NCI-H774 (cell line): ENCODE measurements around the gene CLHC1.
"Not testable (repeated sequence)": the region's sequence is repeated elsewhere in the genome, so short reads cannot be mapped to it uniquely, and the experiment has no call there.

Source experiments
- DNase-seq: peaks from one replicate; lab custom pipeline; 2025; lab: John Stamatoyannopoulos, UW

Gene CLHC1

GRCh38 chr2:55232084-55232862, at the start of gene CLHC1, which contains the start of gene RPS27A:
CLHC1 (minus strand) TSS chr2:55232293; CDS start chr2:55222411, 9,882 bp downstream.
RPS27A (plus strand) TSS chr2:55232688; CDS start chr2:55232825, 137 bp downstream.
- peak; percentile 94 for DNase-seq

- not testable (repeated sequence) for DNase-seq
These were observed 48.9 kb upstream of the CLHC1 start for GRCh38 chr2:55280851-55281546.

GRCh38 chr2:55279859-55280424, 47.8 kb upstream of the CLHC1 start:
- not testable (repeated sequence) for DNase-seq

- DNase-seq, result not testable (repeated sequence)
These were observed 47.2 kb upstream of the CLHC1 start for GRCh38 chr2:55279214-55279835.

- DNase-seq, result no peak
These were observed 45.2 kb upstream of the CLHC1 start for GRCh38 chr2:55277310-55277709.

- not testable (repeated sequence) for DNase-seq
These were observed 42.3 kb upstream of the CLHC1 start for GRCh38 chr2:55274346-55274745.

GRCh38 chr2:55269645-55269990, 37.5 kb upstream of the CLHC1 start:
- DNase-seq, result no peak

- peak; percentile 95 for DNase-seq
These were observed 37.0 kb upstream of the CLHC1 start, which contains the start of gene MTIF2 for GRCh38 chr2:55268907-55269644. MTIF2 (minus strand) TSS chr2:55269231; CDS start chr2:55263858, 5,373 bp downstream.

- DNase-seq, result no peak
These were observed 36.3 kb upstream of the CLHC1 start for GRCh38 chr2:55268288-55268906.

GRCh38 chr2:55259586-55259985, 27.5 kb upstream of the CLHC1 start:
- not testable (repeated sequence) for DNase-seq

GRCh38 chr2:55252832-55253231, 20.7 kb upstream of the CLHC1 start:
- no peak for DNase-seq

- DNase-seq, result no peak
These were observed 14.9 kb upstream of the CLHC1 start for GRCh38 chr2:55247025-55247424.

GRCh38 chr2:55245411-55245810, 13.3 kb upstream of the CLHC1 start:
- no peak for DNase-seq

- DNase-seq, result no peak
These were observed 10.5 kb upstream of the CLHC1 start for GRCh38 chr2:55242617-55243016.

- not testable (repeated sequence) for DNase-seq
These were observed 9.5 kb upstream of the CLHC1 start for GRCh38 chr2:55241582-55241981.

- DNase-seq, result peak; percentile 15
These were observed 7.6 kb upstream of the CLHC1 start for GRCh38 chr2:55239656-55240222.

GRCh38 chr2:55236992-55237543, 5.0 kb upstream of the CLHC1 start:
- DNase-seq, result no peak

- no peak for DNase-seq
These were observed 3.8 kb upstream of the CLHC1 start for GRCh38 chr2:55235724-55236538.

GRCh38 chr2:55233658-55233940, 1.5 kb upstream of the CLHC1 start:
- DNase-seq, result no peak
